Esophagus squamous epithelium (tissue), 5 donors: ENCODE data around the gene TEDDM1. TPM values are rescaled to one million over a fixed set of nuclear protein-coding genes. Genes with fewer than 3 reads are reported as not detected.

ENCODE experiments used
- DNase-seq: peaks from one replicate; lab custom pipeline; 2025; lab: John Stamatoyannopoulos, UW
- H3K27ac ChIP-seq, 4 donors: fragments of 200-600 bp; sonication (generic); one replicate each; pipeline ENCODE4 v1.5.1; 2016 to 2019; ENCODE audit warnings: mild to moderate bottlenecking in 1 of 4
- H3K27me3 ChIP-seq, 4 donors: fragments of 200-600 bp; sonication (generic); 1 replicate in 3 of 4; 2 replicates in 1 of 4; pipeline versions ENCODE4 v1.5.1 to v1.6.0; 2017 to 2021; ENCODE audit warnings: antibody characterized with exemption in 1 of 4
- H3K36me3 ChIP-seq, 3 donors: fragments of 200-600 bp; sonication (generic); one replicate each; pipeline ENCODE4 v1.5.1; 2016 to 2019
- H3K4me1 ChIP-seq, 3 donors: fragments of 200-600 bp; sonication (generic); one replicate each; pipeline ENCODE4 v1.5.1; 2017 to 2019
- H3K4me3 ChIP-seq, 4 donors: fragments of 200-600 bp; sonication (generic); 1 replicate in 3 of 4; 2 replicates in 1 of 4; pipeline ENCODE4 v1.5.1; 2016 to 2019; ENCODE audit warnings: mild to moderate bottlenecking in 2 of 4, moderate library complexity in 1 of 4
- H3K9me3 ChIP-seq, 3 donors: fragments of 200-600 bp; sonication (generic); one replicate each; pipeline ENCODE4 v1.5.1; 2016 to 2019
- POLR2A ChIP-seq, 4 donors: fragments of 450-650 bp; IDR thresholded peaks; one replicate each; pipeline ENCODE4 v1.6.1; 2017; ENCODE audit warnings: antibody characterized with exemption in 4 of 4, mild to moderate bottlenecking in 4 of 4, moderate library complexity in 3 of 4
- WGBS, 2 donors: methylation state at CpG; one replicate each; pipeline ENCODE4 v1.1.5; 2018; 5-methylcytosine and 5-hydroxymethylcytosine counted together
- intact Hi-C: fragments of 100-400 bp; cut with DNase I; formaldehyde crosslinking; loops from one replicate; pipeline ENCODE4 v1.15.0; 2022
- total RNA-seq, 4 donors: library from RNA; depleted of rRNA; stranded (reverse); fragments of >200 nt; gene quantifications; one replicate each; pipeline ENCODE4 v1.1.0, GENCODE V29; 2016
- TF ChIP-seq, protein P1 (sequence below), 6 experiments: fragments of 450-650 bp in 4 of 6; fragments of 200-600 bp in 2 of 6; sonication (generic) in 2 of 6; IDR thresholded peaks; one replicate each; pipeline ENCODE4 v1.5.1; 2016 to 2019; ENCODE audit warnings: antibody characterized with exemption in 6 of 6, mild to moderate bottlenecking in 4 of 6, moderate library complexity in 4 of 6
- donor health status: DM: yes; HTN: yes; CAD: no.

TEDDM1 gene
- total RNA-seq, 4 donors from 2014 or later: not detected

DNA sequence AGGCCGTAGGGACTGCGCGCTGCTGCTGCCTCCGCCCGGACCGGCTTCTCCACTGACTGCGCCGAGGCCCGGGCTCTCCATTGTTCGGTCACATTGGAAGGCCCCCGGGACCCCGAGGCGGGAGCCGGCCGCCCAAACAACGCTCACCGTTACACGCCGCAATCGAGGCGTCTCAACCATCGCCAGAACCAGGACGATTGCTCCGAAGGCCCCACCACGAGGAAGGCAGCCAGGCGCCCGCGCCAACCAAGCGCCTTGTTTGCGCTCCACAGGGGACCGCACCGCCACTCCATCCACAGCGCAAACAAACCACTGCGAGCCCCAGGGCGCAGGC is 9.5 kb downstream of the TEDDM1 start:
- Histone ChIP-seq H3K27ac (peak overlapping the region; percentile 97 to 99 (median 98)), H3K27me3 (no peaks in the 10 kb centered on the region), H3K4me1 (peaks cover 8 to 71% (median 32%) of the 10 kb centered on the region in 3 donors), H3K4me3 (peak overlapping the region; percentile 72 to 88 (median 86)), H3K36me3 (peaks cover 25 to 31% (median 30%) of the 10 kb centered on the region in 3 donors), H3K9me3 (peaks cover 0 to 4% (median 0%) of the 10 kb centered on the region in 3 donors)
- intact Hi-C loops: loop anchor here (5.0 kb wide), 1 partner anchor 249 kb away; no protein-coding TSS in a partner anchor
- 0% methylated on average over 3 of the region's 35 CpGs; no CpG with 5 or more reads in 1 of the 2 donors for WGBS, 2 donors
- TF ChIP-seq, protein P1, sequence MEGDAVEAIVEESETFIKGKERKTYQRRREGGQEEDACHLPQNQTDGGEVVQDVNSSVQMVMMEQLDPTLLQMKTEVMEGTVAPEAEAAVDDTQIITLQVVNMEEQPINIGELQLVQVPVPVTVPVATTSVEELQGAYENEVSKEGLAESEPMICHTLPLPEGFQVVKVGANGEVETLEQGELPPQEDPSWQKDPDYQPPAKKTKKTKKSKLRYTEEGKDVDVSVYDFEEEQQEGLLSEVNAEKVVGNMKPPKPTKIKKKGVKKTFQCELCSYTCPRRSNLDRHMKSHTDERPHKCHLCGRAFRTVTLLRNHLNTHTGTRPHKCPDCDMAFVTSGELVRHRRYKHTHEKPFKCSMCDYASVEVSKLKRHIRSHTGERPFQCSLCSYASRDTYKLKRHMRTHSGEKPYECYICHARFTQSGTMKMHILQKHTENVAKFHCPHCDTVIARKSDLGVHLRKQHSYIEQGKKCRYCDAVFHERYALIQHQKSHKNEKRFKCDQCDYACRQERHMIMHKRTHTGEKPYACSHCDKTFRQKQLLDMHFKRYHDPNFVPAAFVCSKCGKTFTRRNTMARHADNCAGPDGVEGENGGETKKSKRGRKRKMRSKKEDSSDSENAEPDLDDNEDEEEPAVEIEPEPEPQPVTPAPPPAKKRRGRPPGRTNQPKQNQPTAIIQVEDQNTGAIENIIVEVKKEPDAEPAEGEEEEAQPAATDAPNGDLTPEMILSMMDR (IDR thresholded peaks at IDR 0.05): no peak
- TF ChIP-seq POLR2A (IDR thresholded peaks at IDR 0.05): no peak
- DNase-seq: no peak

DNA sequence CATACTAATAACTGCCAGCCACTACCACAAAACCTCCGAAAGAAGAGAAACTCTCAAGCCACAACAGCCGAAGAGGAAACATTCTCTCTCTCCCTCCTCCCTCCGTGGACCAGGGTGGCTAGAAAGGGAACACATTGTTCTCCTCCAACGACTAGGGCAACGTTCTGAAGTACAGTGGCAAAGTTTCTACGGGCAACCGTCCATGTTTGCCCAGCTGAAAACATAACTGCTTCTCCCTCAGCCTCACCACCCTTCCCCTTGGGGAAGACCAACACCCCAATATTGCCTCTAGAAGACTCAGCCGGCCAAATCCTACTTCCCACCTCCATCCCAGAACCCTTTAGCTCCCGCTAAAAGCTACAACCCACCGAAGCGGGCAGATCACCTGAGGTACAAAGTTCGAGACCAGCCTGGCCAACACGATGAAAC is 10.8 kb downstream of the TEDDM1 start:
- intact Hi-C loops: loop anchor here (5.0 kb wide), 1 partner anchor 247 kb away; no protein-coding TSS in a partner anchor
- Histone ChIP-seq H3K36me3 (peaks cover 36 to 44% (median 43%) of the 10 kb centered on the region in 3 donors), H3K4me3 (peak overlapping the region; percentile 72 to 88 (median 86)), H3K27ac (peak overlapping the region; percentile 97 to 99 (median 98)), H3K4me1 (peaks cover 8 to 78% (median 42%) of the 10 kb centered on the region in 3 donors), H3K9me3 (peaks cover 0 to 4% (median 0%) of the 10 kb centered on the region in 3 donors), H3K27me3 (no peaks in the 10 kb centered on the region)
- peak in 2 of 4 donors; percentile 11 to 28 for TF ChIP-seq POLR2A (IDR thresholded peaks at IDR 0.05)
- TF ChIP-seq, protein P1 (IDR thresholded peaks at IDR 0.05): no peak
- DNase-seq: no peak
- WGBS, 2 donors: 1 to 6% methylated on average over 9 to 11 of the region's 13 CpGs

DNA sequence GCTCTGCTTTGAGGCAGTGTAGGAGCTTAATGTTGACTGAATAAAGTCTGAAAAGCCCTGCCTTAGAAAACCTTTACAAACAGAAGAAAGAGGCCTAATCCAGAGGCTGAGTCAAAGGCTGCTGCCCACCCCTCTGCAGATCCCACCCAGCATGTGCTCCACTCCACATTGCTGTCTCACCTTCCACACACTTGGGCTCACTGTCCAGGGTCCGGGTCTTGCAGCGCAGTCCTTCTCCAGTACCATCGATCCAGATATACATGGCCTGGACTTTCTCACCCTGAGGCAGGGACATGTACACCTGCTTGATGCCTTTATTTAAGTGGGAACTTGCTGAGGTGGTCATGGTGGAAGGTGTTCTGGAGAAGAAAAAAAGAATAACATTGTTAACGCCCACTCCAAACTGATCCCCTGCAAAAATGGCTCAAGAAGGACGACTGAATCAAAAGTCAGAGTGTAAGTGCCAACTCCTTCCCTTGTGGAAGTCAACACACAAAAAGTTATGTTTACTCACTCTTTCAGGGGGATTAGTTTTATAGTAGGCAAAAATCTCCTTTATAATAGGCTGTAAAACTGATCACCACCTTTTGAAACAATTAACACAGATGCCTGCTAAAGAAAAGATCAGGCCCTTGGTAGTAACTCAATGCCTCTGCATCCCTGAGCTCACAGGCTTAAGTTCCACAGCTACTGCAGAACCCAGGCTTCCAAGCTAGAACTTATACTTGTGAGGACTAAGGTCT is 11.9 kb downstream of the TEDDM1 start:
- WGBS, 2 donors: 23 to 26% methylated on average over 2 of the region's 5 CpGs
- Histone ChIP-seq H3K27ac (peak overlapping the region; percentile 97 to 99 (median 98)), H3K36me3 (peaks cover 47 to 55% (median 50%) of the 10 kb centered on the region in 3 donors), H3K9me3 (peaks cover 0 to 4% (median 0%) of the 10 kb centered on the region in 3 donors), H3K27me3 (no peaks in the 10 kb centered on the region), H3K4me1 (peaks cover 8 to 80% (median 48%) of the 10 kb centered on the region in 3 donors), H3K4me3 (peak overlapping the region; percentile 72 to 88 (median 86))
- intact Hi-C loops: no loop called here
- TF ChIP-seq POLR2A (IDR thresholded peaks at IDR 0.05): peak in 1 of 4 donors; percentile 10
- TF ChIP-seq, protein P1 (IDR thresholded peaks at IDR 0.05): no peak
- no peak for DNase-seq

DNA sequence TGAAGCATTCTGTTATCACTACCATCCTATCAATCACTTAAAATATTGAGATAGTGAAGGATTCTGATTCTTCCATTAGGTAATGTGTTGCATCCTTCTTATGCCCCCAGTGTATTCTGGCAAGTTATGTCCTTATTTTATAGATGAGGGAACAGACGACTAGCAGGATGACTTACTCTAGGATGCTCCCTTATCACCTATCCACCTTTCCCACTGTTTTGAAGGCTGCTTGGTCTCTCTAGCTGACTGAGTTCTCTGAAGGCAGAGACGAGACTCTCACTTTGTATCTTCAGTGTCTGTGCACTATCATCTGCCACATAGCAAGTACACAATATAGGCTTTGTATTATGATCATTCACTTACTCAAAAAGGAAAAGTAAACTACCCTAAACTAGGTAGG is 12.9 kb downstream of the TEDDM1 start:
- 68 to 75% methylated on average over 2 of the region's 2 CpGs for WGBS, 2 donors
- Histone ChIP-seq H3K27me3 (no peaks in the 10 kb centered on the region), H3K4me1 (peaks cover 4 to 80% (median 49%) of the 10 kb centered on the region in 3 donors), H3K27ac (peak overlapping the region; percentile 6 to 99 (median 98)), H3K36me3 (peaks cover 50 to 65% (median 57%) of the 10 kb centered on the region in 3 donors), H3K4me3 (peak overlapping the region in 3 of 4 donors; percentile 84 to 88 (median 87)), H3K9me3 (peaks cover 0 to 4% (median 0%) of the 10 kb centered on the region in 3 donors)
- TF ChIP-seq, protein P1 (IDR thresholded peaks at IDR 0.05): no peak
- no peak for TF ChIP-seq POLR2A (IDR thresholded peaks at IDR 0.05)
- DNase-seq: no peak
- intact Hi-C loops: no loop called here

DNA sequence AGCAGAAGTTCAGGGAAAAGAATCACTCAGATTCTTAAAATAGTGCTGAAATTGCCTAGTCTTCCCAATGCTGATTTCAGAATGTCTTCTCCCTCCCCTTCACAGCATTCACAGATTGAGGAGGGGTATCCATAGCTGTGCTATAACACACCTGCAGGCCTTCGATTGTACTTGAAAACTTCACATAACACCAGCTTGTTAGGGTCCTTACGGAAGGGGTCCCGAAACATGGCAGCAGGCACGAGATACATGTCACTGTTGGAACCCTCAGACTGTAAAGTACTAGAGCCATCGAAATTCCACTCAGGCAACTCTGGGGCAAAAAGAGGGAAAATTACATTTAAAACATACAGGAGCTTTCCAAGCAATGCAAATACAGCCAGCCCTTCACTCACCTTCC is 13.5 kb downstream of the TEDDM1 start:
- WGBS, 2 donors: 88 to 95% methylated on average over 3 to 5 of the region's 5 CpGs
- Histone ChIP-seq H3K9me3 (peaks cover 0 to 4% (median 0%) of the 10 kb centered on the region in 3 donors), H3K4me3 (peak overlapping the region in 2 of 4 donors; percentile 87 to 88), H3K36me3 (peaks cover 50 to 71% (median 58%) of the 10 kb centered on the region in 3 donors), H3K4me1 (peaks cover 0 to 80% (median 47%) of the 10 kb centered on the region in 3 donors), H3K27me3 (no peaks in the 10 kb centered on the region), H3K27ac (peak overlapping the region in 3 of 4 donors; percentile 98 to 99 (median 98))
- TF ChIP-seq POLR2A (IDR thresholded peaks at IDR 0.05): no peak
- TF ChIP-seq, protein P1 (IDR thresholded peaks at IDR 0.05): no peak
- no peak for DNase-seq
- intact Hi-C loops: no loop called here
